Heart left ventricle (tissue), 13 donors: ENCODE data around the gene IFRD2.
"Not testable (repeated sequence)": the region's sequence is repeated elsewhere in the genome, so short reads cannot be mapped to it uniquely, and the experiment has no call there.

Experiments used
- POLR2A ChIP-seq, 2 donors: fragments of 450-650 bp; IDR thresholded peaks; one replicate each; pipeline ENCODE4 v1.6.1; 2017; ENCODE audit warnings: antibody characterized with exemption in 2 of 2, mild to moderate bottlenecking in 2 of 2, moderate library complexity in 2 of 2
- TF ChIP-seq, protein P1 (sequence below), 12 donors: fragments of 200-600 bp; sonication (generic) in 4 of 12; IDR thresholded peaks; one replicate each; pipeline versions ENCODE4 v1.5.0 to v1.8.0; 2018 to 2022; ENCODE audit warnings: antibody characterized with exemption in 12 of 12, mild to moderate bottlenecking in 5 of 12
- donor health status: ischemic (EF 13 %, LVEDD 7.1; RV severe dilation, severe dysfunction).
- donor health status: DM: no; HTN: yes; CAD: no.
- donor health status: DM: no; HTN: no; CAD: no.
- donor health status: ischemic (EF 25% LVEDD 6.9; RV normal size, moderate dysfunction).
- donor health status: ischemic (EF 25% LVEDD 5.7; RV mildly dilated, moderate dysfunction).
- donor health status: ischemic (EF 35%, LVEDD 5.7; RV mildly dilated, moderate dysfunction).
- donor health status: nonischemic (EF 11% LVEDD 7.7; RV severe dilation, severe dysfunction).
- donor health status: DM: yes; HTN: yes; CAD: no.
- donor health status: PGD.
- donor health status: ischemic (EF 29% LVEDD 5.4; RV normal size, mild dysfunction).
- donor health status: nonischemic (EF 23%, LVEDD 6.1; RV moderate dilation, normal function).

GRCh38 chr3:50272538-50272910 lies 19.7 kb downstream of the IFRD2 start:
- TF ChIP-seq, protein P1, sequence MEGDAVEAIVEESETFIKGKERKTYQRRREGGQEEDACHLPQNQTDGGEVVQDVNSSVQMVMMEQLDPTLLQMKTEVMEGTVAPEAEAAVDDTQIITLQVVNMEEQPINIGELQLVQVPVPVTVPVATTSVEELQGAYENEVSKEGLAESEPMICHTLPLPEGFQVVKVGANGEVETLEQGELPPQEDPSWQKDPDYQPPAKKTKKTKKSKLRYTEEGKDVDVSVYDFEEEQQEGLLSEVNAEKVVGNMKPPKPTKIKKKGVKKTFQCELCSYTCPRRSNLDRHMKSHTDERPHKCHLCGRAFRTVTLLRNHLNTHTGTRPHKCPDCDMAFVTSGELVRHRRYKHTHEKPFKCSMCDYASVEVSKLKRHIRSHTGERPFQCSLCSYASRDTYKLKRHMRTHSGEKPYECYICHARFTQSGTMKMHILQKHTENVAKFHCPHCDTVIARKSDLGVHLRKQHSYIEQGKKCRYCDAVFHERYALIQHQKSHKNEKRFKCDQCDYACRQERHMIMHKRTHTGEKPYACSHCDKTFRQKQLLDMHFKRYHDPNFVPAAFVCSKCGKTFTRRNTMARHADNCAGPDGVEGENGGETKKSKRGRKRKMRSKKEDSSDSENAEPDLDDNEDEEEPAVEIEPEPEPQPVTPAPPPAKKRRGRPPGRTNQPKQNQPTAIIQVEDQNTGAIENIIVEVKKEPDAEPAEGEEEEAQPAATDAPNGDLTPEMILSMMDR (IDR thresholded peaks at IDR 0.05), result not testable (repeated sequence)
- not testable (repeated sequence) for TF ChIP-seq POLR2A (IDR thresholded peaks at IDR 0.05)
